Measurements from ENCODE around the gene SLX4IP.

The SLX4IP gene

DNA sequence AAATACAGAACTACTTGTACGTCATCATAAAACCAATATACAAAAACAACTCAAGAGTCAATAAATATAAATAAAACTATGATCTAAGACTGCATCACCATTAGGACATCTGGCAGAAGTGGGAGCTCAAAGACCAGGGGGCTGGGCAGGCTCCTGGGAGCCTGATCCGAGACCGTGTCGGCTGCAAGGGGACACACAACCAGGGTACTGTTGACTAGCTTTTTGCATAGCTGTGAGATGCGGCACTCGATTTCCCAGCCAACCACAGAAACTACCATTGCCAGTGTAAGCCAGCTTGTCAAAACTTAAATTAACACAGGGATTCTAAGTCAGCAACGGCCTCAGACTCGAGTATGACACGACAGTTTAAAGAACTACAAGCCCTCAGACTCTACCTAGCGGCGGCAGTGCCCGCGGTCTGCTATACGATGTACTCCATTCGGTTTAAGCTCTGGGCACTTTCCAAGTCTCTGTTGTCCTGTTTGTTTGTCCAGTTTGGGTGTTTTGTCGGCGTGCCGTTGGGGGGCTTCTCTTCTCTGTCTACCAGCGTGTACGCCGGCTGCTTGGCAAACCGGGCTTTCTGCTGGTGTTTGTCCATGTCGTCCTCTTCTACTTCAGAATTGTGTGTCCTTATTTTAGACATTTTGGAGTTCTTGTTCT, 204.1 kb downstream of the SLX4IP start:
- DNase-seq: no peak

DNA sequence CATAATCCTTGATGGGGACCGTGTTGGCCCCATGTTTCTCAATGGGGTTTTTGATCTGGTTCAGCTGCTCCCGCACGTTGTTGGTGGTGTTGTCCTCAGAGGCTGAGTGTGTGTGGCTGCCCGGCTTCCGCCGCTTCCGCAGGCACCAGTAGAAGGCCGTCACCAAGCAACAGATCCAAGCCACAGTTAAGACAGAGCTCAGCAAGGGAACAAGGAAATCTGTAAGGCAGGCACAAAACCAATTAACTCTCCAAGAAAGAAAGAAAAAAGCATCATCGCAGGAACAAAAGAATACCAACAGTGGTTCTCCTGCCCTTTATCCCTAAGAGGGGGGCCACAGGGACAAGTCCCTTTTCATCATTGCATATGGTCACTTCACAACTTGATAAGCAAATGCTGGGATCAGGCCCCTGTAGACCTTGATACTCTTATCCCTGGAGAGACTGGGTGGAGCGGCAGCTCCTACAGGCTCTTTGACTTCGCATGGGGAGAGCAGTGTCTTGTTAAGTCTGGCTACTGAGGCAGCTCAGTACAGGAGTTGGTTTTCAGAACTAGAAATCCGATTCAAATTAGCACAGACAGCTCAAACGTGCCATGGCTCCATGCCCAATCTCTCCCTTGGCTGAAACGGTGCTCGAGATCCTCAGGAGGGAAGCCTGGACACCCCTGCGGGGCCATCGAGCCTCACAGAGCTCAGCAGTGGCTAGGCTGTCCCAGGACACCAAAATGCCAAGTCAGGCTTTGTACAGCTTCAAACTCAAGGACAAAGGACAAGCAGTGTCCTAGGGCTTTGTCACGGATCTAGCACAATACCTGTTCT, 204.8 kb downstream of the SLX4IP start:
- no peak for DNase-seq

DNA sequence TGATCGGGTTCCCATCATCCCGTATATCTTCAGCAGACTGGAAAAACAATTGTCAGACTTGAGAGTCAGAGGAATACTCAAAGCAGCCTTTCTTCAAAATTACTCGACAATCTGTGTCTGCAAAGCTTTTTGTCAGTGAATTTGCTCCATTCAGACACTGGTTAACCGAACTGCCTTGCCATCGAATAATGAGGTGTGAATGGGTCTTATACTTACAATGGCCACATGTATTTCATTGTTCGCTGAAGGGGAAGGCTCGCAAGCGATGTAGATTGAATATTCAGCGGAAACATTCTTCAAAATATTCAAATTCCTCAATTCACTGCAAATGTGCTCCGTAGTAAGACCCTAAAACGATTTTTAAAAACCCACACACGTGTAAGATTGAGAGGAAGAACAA, 205.8 kb downstream of the SLX4IP start:
- DNase-seq: peak; percentile 8

DNA sequence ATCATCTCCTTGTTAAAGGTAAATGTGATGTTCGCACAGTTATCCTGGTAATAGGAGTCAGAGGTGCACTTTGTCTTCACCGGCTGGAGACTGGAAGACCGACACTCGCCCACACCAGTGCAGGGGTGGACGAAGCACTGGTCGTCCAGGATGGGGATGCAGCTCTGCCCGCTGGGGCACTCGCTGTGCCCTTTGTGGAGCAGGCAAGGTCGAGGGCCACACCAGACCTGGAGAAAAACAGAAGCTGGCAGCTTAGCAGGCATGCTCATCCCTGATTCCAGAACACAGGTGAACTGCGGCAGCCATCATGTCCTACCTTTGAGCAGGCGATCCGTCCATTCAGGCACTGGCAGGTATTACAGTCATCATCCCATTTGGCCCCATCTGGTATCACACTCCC, 206.4 kb downstream of the SLX4IP start:
- DNase-seq: peak; percentile 16

DNA sequence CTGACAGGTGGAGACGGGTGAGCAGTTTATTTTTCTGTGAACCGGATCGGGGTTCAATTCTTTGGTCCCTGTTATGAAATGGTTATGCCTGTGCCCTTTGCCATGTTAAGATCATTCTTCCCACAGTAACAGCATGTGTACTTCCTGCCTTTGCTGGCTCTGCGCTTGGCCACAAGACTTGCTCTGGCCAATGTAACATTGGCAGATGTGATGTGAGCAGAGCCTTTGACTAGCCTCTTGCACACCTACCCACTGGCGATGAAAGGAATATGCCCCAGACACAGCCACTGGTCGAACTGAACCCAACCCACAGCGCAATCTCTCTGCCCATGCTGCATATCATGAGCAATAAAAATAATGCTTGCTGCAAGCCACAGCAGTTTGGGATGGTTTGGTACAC, 206.8 kb downstream of the SLX4IP start:
- DNase-seq: no peak

DNA sequence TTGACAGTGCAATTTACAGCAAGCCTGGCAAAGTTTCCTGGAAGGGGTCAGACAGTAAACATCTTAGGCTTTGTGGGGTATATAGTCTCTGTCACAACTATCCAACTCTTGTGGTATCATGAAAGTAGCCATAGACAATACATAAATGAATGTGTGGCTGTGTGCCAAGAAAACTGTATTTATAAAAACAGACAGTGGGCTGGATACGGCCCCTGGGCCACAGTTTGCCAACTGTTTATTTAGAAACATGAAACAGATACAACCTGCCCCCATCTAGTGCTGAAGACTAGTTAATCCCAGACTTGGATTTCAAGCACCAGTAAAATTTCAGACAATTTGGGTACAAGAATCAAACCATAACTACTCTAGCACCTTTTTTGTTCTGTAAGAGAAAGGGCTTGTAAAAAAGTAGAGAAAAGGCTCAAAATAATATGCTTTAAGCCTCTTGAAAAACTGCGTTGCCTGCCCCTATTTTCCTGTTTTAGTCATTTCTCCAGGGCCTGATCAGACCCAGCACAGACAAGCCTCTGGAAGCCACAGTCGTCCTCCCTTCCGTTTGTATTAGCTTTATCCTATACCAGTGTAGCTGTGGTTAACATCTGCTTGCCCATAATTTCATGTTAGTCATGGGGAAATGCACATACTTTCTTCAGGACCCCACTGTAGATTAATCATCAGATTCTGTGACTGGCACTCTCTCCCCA, 207.9 kb downstream of the SLX4IP start:
- no peak for DNase-seq

DNA sequence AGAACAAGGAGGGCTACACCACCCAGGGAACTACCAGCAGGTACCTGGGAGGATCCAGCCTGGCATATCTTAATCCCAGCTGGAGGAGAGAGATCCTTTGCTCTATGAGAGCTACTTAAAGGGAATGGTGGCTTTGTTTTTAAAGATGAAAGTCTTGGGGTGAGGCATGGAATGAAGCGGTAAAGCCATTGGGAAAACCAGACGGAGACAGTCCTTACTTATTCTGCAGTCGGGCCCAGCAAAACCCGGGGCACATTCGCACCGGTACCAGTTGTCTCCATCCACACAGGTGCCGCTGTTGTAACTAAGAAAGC, 208.4 kb downstream of the SLX4IP start:
- DNase-seq: no peak

DNA sequence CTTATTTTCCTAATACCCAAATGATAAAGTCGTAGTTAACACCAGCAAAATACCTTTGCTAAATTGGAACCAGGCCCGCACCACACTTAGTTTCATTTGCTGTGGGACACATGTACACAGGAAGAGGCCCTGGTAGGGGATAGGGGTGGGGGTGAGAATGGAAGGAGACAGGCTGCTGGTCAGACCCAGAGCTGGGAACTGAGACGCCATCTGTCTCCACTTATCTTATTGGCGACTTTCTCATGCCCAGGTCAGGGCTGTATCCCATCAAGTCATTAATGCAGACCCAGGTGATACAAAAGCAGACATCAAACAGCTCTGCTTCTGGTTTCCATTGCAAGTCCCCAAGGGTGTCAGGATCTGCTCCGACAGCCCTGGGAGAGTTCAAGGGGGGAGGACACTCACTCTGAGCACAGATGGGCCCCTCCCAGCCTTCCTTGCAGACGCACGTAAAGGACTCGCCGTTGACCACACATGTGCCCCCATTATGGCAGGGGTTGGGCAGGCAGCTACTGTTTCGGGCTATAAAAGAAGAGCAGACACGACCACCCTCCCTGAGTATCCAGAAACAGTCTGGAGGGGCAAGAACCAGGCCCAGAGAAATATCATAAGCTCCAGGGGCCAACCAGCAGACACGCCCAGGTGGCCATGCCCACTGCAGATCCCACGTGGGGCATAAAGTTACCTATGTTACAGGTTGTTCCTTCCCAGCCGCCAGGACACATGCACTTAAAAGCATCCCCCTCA, 209.5 kb downstream of the SLX4IP start:
- DNase-seq: no peak

DNA sequence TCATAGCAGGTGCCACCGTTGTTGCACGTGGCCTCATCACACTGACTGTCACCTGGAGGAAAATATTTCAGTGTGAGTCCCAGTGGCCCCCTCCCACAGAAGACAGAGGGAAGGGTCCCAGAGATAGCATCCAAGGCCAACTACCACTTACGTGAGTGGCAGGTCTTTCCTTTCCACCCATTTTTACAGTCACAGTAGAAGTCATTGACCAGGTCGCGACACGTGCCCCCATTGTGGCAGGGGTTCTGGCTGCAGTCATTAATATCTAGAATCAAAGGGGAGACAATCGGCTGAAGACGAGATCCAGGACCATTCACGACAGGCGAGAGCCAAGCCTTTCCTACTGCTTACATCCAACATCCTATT, 210.1 kb downstream of the SLX4IP start:
- DNase-seq: no peak

DNA sequence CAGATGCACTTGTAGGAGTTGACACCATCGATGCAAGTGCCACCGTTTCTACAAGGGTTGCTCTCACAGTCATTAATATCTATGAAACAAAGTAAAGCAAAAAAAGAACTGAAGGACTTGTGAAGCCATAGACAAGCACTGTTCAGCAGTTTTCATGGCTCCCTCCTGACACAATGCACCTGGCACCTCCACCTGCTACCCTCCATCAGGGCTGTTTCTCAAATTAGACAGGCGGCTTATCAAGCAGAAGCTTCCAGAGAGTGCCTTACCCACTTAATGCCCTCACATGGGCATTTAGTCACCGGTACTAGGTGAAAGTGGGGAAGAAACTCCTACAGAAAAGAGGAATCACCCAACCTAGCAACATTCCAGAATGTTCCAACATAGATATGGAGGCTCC, 210.9 kb downstream of the SLX4IP start:
- no peak for DNase-seq

DNA sequence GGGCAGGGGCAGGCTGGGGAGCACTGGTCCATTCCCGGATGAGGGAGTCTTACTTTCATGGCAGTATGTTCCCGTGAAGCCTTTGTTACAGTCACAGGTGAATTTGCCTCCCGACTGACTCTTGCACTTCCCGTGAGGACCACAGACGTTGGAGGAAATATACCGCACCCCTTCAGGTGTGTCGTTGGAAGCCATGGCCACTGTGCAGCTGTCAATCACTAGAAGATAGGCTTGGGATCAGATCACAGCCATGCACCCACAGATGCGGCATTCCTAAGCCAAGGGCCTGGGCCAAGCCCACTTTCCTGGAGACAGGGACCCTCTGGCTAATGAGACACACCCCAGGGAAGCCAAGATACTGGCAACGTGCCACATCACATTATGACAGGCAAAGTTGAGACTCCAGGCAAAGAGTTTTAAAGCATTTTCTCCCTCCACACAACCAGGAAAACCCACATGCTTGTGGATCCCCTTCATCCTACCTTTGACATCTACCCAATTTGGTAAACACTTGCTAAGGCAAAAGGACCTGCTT, 211.8 kb downstream of the SLX4IP start:
- DNase-seq: no peak

DNA sequence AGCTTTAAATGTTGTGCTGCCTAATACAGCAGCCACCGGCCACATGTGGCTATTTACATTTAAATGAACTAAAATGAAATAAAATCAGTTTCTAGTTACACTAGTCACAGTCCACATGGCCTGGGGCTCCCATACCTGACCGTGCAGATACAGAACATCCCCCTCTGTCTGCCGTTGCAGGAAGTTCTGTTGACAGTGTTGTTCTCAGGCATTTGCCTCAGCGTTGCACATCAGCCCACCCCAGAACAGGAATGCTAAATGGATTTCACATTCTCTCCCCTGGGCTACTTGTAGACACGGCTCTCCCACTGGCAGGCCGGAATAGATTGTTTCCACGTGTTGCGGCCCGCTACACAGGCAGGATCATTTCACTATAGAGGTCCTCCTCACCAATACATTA, 212.4 kb downstream of the SLX4IP start:
- DNase-seq: no peak

DNA sequence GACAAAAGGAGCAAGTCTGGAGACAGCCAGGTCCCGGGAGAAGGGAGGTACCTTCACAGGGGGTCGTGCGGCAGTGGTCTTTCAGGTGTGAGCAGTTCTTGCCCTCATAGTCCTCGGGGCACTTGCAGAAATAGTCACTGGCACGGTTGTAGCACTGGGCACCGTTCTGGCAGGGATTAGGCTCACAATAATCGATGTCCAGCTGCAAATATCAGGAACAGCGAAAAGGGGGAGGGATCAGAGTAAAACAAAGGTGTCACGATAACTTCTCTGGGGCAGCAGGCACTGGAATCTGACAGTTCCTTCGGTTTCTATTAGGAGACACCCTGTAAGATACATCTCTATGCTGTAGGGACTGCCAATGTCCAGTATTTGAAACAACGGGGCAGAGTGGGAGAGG, 212.8 kb downstream of the SLX4IP start:
- no peak for DNase-seq

DNA sequence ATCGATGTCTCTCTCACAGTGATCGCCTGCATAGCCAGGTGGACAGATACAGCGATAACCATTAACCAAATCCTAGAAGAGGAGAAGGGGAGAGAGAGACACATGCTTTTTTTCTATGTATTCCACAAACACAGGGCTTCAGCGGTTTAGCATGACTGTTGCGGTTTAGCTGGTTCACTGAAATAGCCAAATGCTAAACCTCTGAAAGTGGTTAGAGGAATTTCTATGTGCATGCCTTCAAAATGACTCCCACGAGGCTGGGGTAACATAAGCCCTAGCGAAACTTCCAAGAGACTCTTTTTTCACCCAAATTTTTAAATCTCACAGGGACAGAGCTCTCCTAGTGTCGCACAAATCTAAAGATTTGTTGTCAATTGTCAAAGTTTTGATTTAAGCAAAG, 213.5 kb downstream of the SLX4IP start:
- DNase-seq: no peak

DNA sequence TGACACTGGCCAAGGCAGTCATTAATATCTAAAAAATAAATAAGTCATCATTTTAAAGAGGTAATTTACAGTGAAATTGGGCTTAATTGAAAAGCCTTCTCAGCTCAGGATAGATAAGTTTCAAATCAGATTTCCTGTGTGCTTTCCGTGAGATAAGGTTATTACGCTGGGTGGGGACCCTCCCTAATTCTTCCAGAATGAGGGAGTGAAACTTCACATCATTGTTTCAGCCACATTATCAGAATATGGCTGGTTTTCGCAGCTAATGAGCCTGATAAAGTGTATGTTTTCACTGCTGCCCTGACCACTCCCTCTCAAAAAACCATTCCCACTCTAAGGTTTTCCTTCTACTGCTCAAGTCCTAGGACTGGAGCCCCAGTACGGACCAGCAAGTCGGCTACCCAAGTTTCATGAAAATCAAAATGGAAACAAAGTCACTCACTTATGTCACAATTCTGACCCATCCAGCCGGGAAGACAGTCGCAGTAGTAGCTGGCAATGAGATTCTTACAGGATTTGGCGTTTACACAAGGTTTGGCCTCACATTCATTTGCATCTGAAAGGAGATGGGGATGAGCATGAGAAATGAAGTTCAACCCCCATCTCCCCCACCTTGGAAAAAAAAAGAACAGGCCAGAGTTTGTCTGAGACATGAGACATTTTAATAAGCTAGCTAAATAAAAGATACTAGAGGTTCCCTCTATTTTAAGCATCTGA, 214.1 kb downstream of the SLX4IP start:
- no peak for DNase-seq

DNA sequence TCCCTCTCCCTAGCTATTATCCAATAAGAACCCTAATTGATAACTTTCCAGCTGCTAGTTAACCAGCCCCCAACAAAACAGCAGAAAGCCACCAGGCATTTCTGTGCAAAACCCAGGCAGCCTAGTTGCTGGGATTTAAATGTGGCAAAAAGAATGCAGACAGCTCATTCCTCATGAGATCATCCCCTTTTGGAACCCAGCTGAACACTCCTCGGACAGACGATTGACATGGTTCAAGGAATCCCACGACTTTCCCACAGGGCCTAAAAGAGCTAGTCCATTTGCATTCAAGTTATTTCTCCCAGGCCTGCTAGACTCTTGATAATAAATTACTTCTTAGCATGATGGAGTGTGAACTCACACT, 214.7 kb downstream of the SLX4IP start:
- DNase-seq: no peak

DNA sequence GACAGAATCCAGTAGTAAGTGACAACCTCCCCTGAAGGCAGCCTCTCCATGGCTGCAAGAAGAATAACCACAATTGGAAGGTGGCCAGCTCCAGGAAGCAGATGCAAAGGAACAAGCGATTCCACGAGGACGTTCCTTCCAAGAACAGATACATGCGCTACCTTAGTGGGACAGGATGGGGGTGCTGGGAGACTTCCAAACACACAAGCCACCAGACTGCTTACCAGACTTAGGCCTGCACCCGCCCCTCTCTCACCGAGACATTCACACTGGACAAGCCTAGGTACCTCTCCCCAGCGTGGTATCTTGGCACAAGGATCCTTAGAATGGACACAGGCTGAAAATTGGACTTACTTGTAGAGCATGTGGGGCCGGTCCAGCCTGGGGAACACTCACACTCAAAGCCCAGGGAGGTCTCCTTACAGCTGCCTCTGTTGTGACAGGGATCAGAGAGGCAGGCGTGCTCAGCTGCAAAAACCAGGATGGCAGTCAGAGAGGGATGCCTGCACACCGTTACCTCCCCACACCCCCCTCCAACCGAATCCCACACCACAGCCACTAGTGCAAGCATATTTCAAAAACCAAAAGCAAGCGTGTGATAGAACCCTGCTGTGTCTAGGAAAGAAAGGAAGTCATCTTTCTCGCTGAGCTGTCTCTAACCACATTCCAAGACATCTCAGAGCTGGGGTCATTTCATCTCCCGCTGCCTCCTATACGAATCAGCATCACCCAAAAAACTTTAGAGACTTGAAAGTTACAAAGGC, 216.3 kb downstream of the SLX4IP start:
- no peak for DNase-seq

DNA sequence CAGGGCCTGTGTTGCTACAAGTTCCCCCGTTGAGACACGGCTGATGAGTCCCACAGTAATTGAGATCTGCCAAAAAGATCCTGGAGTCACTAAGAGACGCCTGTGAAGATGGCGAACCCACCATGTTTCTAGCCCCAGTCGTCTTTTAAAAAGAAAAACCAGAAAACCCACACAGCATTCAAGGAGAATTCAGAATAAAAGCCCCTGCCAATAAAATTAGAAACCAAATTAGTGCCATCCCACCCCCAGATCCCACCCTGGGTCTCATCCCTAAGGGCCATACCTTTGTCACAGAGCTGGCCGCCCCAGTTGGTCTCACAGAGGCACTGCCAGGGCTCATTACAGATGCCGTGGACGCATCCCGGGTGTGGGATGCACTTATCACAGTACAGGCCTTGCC, 217.1 kb downstream of the SLX4IP start:
- no peak for DNase-seq

DNA sequence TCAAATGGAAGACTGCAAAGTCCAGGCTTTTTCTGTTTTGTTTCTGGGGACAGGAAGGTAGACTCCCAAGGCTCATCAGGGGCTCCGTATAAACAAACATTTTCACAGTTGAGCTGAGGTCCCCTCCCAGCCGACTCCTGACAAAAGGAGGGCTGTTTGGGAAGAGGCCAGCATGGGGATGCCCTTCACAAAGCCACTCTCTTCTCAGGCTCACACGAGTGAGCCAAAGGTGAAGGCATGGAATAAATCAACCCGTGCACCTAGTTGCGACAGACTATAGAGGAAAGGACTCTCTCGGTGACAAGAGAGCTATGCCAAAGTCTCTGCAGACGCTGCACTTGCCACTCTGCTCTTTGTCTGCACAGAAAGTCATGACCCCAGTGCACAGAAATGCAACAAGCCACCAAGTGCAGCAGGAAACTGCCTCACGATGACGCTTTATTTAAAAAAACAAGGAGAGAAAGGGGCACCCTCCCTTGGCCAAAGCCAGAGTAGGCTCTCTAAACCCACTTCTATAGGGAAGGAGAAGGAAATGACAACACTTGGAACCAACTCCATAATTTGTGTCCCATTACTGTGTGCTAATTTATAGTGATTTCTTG, 217.7 kb downstream of the SLX4IP start:
- no peak for DNase-seq

DNA sequence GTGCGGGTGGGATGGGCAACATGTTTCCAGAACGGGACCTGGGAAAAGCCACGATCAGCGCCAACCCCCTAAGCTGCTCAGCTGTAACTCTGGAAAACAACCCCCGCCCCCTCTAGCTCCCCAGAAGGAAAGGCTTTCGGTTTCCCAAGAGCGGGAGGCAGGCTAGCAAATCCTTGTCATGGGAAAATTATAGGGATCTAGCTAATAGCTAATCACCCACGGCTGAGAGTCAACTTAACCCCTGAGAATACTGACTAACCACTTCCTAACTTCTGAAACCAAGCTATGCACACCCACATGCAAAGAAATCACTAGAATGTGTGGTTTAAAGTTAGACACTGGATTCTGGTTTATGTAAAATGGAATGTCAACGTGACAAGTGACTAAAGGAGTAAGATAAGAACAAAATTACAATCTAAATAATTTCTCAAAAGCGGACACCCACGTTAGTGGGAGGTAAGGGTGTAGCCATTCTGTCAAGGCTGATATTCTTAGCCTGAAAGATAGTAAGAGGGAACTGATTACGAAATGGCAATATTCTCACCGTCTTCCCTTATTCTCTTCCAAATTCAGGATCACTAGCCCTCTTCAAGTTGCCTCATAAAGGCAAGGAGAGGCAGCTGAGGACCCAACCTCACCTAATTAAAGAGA, 218.6 kb downstream of the SLX4IP start:
- no peak for DNase-seq

DNA sequence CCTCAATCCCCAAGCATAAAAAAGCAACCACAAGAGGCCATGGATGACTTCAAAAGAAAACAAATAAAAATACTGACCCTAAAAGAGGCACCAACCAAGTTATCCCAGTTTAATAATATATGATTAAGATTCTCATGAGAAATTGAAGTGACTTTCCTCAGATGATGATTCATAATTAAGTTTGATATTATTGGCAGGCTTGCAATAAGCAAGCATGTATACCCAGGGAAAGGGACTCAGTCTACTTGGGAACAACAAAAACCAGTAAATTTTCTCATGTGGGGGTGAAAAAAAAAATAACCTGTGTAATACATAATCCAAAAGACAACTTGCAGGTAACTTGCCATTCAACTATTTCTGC, 219.1 kb downstream of the SLX4IP start:
- DNase-seq: no peak

Data from femur (tissue), 1 donor.